ENCODE data around the gene ABCC1.

DNA sequence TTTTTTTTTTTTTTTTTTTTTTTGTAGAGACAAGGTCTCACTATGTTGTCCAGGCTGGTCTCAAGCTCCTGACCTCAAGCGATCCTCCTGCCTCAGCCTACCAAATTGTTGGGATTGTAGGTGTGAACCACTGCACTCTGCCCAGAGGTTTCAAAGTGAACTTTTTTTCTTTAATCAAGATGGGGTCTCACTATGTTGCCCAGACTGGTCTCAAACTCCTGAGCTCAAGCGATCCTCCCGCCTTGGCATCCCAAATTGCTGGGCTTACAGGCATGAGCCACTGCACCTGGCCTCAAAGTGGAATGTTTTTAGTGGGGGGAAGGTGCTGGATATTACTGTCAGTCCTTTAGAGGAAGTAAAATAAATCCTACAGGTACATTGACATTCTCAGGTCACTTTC, 49.1 kb upstream of the ABCC1 start:
- TF ChIP-seq, protein P1, sequence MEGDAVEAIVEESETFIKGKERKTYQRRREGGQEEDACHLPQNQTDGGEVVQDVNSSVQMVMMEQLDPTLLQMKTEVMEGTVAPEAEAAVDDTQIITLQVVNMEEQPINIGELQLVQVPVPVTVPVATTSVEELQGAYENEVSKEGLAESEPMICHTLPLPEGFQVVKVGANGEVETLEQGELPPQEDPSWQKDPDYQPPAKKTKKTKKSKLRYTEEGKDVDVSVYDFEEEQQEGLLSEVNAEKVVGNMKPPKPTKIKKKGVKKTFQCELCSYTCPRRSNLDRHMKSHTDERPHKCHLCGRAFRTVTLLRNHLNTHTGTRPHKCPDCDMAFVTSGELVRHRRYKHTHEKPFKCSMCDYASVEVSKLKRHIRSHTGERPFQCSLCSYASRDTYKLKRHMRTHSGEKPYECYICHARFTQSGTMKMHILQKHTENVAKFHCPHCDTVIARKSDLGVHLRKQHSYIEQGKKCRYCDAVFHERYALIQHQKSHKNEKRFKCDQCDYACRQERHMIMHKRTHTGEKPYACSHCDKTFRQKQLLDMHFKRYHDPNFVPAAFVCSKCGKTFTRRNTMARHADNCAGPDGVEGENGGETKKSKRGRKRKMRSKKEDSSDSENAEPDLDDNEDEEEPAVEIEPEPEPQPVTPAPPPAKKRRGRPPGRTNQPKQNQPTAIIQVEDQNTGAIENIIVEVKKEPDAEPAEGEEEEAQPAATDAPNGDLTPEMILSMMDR (conservative IDR thresholded peaks at IDR 0.05) = no peak
- TF ChIP-seq EZH2 (IDR thresholded peaks at IDR 0.05; ENCODE audit: low read depth) = no peak
